Measurements from ENCODE around the gene DYRK4. TPM values are rescaled to one million over a fixed set of nuclear protein-coding genes. Genes with fewer than 3 reads are reported as not detected.
A peak's percentile ranks its signal among the peaks of the same experiment; 100 is the strongest.

Gene DYRK4
- total and polyA plus RNA-seq, 2 of the 13 experiments (the other 11 are each of a cell fraction or from before 2014, with no cell fraction given): 29.4 to 40.2 TPM

DNA sequence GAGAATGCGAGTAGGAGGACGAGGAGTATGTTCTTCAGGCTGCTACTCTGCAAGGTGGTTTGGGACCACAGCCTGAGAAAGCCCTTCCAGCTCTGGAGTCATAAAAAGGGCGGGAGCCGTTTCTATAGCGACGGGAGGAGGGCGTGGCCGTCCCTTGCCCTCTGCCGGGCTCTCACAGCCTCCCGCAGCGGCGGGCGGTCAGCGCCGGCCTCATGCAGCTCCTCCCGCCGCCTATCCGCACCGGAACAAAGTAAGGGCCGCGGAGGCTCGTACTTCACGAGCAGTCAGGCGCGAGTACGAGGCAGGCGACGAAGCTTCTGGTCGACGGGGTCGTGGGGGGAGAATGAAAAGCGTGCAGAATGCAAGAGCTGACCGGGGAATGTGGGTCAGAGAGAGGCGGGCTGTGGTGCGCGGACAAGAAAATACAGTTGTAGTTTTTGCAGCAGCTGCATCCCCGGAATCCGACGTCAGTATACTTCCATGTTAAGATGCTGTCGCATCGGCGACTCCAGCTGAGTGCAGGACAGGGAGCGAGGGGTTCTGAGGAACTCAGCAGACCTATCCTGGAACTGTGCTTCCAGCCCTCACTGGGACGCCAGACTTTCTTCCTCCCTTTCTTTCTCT, at the start of gene DYRK4 (continued):
- TF ChIP-seq, protein P1, sequence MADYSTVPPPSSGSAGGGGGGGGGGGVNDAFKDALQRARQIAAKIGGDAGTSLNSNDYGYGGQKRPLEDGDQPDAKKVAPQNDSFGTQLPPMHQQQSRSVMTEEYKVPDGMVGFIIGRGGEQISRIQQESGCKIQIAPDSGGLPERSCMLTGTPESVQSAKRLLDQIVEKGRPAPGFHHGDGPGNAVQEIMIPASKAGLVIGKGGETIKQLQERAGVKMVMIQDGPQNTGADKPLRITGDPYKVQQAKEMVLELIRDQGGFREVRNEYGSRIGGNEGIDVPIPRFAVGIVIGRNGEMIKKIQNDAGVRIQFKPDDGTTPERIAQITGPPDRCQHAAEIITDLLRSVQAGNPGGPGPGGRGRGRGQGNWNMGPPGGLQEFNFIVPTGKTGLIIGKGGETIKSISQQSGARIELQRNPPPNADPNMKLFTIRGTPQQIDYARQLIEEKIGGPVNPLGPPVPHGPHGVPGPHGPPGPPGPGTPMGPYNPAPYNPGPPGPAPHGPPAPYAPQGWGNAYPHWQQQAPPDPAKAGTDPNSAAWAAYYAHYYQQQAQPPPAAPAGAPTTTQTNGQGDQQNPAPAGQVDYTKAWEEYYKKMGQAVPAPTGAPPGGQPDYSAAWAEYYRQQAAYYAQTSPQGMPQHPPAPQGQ (CRISPR knock-in tag; IDR thresholded peaks at IDR 0.05; ENCODE audit: borderline replicate concordance): no peak
- no peak for TF ChIP-seq ELF3 (CRISPR knock-in tag; IDR thresholded peaks at IDR 0.05)
- peak; percentile 57; the same call in 1 of the 2 replicates for TF ChIP-seq SP5 (CRISPR knock-in tag; IDR thresholded peaks at IDR 0.05; ENCODE audit: borderline replicate concordance, low read depth)
- TF ChIP-seq NR2C2 (CRISPR knock-in tag; IDR thresholded peaks at IDR 0.05; ENCODE audit: borderline replicate concordance): 0 out of 2 replicates have a peak, but pooled peaks have one; percentile 25
- TF ChIP-seq KLF6 (CRISPR knock-in tag; IDR thresholded peaks at IDR 0.05): peak; percentile 32; the same call in 1 of the 2 replicates
- no peak for TF ChIP-seq HOXA7 (CRISPR knock-in tag; IDR thresholded peaks at IDR 0.05)
- peak; percentile 79; the same call in 1 of the 2 replicates for TF ChIP-seq AKAP8 (CRISPR knock-in tag; IDR thresholded peaks at IDR 0.05)
- TF ChIP-seq RBM22 (optimal IDR thresholded peaks at IDR 0.05; ENCODE audit: low read length): peak; percentile 68
- TF ChIP-seq, protein P2, sequence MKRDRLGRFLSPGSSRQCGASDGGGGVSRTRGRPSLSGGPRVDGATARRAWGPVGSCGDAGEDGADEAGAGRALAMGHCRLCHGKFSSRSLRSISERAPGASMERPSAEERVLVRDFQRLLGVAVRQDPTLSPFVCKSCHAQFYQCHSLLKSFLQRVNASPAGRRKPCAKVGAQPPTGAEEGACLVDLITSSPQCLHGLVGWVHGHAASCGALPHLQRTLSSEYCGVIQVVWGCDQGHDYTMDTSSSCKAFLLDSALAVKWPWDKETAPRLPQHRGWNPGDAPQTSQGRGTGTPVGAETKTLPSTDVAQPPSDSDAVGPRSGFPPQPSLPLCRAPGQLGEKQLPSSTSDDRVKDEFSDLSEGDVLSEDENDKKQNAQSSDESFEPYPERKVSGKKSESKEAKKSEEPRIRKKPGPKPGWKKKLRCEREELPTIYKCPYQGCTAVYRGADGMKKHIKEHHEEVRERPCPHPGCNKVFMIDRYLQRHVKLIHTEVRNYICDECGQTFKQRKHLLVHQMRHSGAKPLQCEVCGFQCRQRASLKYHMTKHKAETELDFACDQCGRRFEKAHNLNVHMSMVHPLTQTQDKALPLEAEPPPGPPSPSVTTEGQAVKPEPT (CRISPR knock-in tag; IDR thresholded peaks at IDR 0.05; ENCODE audit: low read depth): no peak
- TF ChIP-seq, protein P3, sequence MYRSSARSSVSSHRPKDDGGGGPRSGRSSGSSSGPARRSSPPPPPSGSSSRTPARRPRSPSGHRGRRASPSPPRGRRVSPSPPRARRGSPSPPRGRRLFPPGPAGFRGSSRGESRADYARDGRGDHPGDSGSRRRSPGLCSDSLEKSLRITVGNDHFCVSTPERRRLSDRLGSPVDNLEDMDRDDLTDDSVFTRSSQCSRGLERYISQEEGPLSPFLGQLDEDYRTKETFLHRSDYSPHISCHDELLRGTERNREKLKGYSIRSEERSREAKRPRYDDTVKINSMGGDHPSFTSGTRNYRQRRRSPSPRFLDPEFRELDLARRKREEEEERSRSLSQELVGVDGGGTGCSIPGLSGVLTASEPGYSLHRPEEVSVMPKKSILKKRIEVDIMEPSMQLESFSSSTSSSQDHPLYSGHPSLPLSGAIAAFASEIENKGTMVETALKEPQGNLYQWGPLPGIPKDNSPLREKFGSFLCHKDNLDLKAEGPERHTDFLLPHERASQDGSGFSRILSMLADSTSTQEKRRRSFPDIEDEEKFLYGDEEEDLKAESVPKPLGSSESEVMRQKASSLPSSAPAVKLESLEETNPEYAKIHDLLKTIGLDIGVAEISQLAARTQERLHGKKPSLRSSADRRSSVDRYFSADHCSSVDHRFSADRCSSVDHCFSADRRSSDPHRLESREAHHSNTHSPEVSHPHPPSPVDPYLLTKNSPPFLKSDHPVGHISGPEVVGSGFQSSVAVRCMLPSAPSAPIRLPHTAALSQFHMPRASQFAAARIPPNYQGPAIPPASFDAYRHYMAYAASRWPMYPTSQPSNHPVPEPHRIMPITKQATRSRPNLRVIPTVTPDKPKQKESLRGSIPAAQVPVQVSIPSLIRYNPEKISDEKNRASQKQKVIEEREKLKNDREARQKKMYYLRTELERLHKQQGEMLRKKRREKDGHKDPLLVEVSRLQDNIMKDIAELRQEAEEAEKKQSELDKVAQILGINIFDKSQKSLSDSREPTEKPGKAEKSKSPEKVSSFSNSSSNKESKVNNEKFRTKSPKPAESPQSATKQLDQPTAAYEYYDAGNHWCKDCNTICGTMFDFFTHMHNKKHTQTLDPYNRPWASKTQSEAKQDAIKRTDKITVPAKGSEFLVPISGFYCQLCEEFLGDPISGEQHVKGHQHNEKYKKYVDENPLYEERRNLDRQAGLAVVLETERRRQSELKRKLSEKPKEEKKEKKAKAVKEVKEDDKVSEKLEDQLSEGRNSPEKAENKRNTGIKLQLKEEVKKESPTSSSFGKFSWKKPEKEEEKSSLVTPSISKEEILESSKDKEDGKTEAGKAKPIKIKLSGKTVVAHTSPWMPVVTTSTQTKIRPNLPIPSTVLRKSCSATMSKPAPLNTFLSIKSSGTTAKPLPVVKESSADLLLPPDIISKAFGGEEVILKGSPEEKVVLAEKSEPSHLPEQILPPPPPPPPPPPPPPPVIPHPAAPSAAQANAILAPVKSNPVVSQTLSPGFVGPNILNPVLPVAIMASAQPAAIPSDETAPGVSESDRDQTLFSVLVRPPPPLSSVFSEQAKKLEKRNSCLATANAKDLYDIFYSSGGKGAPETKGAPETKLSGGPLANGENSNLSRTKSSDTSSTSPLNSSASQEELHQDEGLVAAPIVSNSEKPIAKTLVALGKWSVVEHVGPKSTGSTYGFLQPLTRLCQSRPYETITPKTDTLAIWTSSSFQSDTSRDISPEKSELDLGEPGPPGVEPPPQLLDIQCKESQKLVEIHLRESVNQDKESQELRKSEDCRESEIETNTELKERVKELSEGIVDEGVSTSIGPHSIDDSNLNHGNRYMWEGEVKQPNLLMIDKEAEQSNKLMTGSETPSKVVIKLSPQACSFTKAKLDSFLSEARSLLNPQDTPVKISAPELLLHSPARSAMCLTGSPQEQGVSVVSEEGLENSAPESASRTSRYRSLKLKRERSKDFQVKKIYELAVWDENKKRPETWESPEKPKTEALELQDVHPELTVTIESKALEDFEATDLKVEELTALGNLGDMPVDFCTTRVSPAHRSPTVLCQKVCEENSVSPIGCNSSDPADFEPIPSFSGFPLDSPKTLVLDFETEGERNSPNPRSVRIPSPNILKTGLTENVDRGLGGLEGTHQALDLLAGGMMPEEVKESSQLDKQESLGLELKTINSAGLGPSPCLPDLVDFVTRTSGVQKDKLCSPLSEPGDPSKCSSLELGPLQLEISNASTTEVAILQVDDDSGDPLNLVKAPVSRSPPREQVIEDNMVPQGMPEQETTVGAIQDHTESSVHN (CRISPR knock-in tag; IDR thresholded peaks at IDR 0.05): 0 out of 2 replicates have a peak, but pooled peaks have one; percentile 40
- TF ChIP-seq, protein P4, sequence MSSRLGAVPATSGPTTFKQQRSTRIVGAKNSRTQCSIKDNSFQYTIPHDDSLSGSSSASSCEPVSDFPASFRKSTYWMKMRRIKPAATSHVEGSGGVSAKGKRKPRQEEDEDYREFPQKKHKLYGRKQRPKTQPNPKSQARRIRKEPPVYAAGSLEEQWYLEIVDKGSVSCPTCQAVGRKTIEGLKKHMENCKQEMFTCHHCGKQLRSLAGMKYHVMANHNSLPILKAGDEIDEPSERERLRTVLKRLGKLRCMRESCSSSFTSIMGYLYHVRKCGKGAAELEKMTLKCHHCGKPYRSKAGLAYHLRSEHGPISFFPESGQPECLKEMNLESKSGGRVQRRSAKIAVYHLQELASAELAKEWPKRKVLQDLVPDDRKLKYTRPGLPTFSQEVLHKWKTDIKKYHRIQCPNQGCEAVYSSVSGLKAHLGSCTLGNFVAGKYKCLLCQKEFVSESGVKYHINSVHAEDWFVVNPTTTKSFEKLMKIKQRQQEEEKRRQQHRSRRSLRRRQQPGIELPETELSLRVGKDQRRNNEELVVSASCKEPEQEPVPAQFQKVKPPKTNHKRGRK (CRISPR knock-in tag; IDR thresholded peaks at IDR 0.05): no peak; the same call in 1 of the 2 replicates
- TF ChIP-seq GABPB1 (CRISPR knock-in tag; IDR thresholded peaks at IDR 0.05): peak; percentile 71
- TF ChIP-seq ZNF792 (CRISPR knock-in tag; IDR thresholded peaks at IDR 0.05): peak; percentile 50; the same call in 1 of the 2 replicates
